Measurements from ENCODE around the gene SCYGR6. TPM values are rescaled to one million over a fixed set of nuclear protein-coding genes. Genes with fewer than 3 reads are reported as not detected.
"Not testable (repeated sequence)": the region's sequence is repeated elsewhere in the genome, so short reads cannot be mapped to it uniquely, and the experiment has no call there.

Gene SCYGR6
- total and polyA plus RNA-seq, 2 donors: not detected

DNA sequence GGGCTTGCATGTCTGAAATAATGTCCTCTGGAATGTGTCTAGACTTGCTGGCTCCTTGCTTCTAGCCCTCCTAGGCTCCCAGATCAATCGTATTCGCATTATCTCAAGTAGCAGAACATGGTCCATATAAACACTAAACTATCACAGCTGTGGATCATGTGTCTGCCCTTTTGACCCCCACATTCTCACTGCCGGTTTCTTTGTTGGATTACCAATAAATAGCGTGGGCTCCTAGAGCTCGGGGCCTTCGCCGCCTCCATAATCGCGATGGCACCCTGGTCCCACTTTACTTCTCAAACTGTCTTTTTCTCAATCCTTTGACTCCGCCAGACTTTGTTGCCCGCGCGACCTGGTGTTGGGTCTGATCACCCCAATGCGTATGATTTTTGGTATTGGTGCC, 14.8 kb upstream of the SCYGR6 start:
- no peaks in the 10 kb centered on the region for H3K36me3 ChIP-seq (ENCODE audit: insufficient read depth)
- WGBS: 52% methylated on average over 14 of the region's 14 CpGs
- H3K27ac ChIP-seq (ENCODE audit: low read depth): no peak overlapping the region
- no peaks in the 10 kb centered on the region for H3K4me1 ChIP-seq (ENCODE audit: insufficient read depth)
- DNase-seq (ENCODE audit: extremely low spot score): no peak
- H3K4me3 ChIP-seq (ENCODE audit: low read depth, low read length): no peak overlapping the region

- DNase-seq (ENCODE audit: extremely low spot score): no peak
- no peak within 1 kb of the TSS for H3K27ac ChIP-seq (ENCODE audit: low read depth)
- H3K4me3 ChIP-seq (ENCODE audit: low read depth, low read length): no peak within 1 kb of the TSS
- WGBS: 85% methylated on average over 5 of the region's 5 CpGs
- H3K4me1 ChIP-seq (ENCODE audit: insufficient read depth): no peaks in the 10 kb centered on the region
- no peaks in the 10 kb centered on the region for H3K36me3 ChIP-seq (ENCODE audit: insufficient read depth)
Observed at GRCh38 chr2:227728035-227728434, 3.5 kb upstream of the SCYGR6 start, which contains the start of gene SCYGR7. Gene SCYGR7 (plus strand): TSS chr2:227728335. CDS start chr2:227728335, 0 bp downstream.

GRCh38 chr2:227722821-227723220, 1.7 kb downstream of the SCYGR6 start:
- not testable (repeated sequence) for H3K4me1 ChIP-seq (ENCODE audit: insufficient read depth); H3K36me3 ChIP-seq (ENCODE audit: insufficient read depth); H3K27ac ChIP-seq (ENCODE audit: low read depth); DNase-seq (ENCODE audit: extremely low spot score); H3K4me3 ChIP-seq (ENCODE audit: low read depth, low read length)
- 73% methylated on average over 7 of the region's 7 CpGs for WGBS

DNA sequence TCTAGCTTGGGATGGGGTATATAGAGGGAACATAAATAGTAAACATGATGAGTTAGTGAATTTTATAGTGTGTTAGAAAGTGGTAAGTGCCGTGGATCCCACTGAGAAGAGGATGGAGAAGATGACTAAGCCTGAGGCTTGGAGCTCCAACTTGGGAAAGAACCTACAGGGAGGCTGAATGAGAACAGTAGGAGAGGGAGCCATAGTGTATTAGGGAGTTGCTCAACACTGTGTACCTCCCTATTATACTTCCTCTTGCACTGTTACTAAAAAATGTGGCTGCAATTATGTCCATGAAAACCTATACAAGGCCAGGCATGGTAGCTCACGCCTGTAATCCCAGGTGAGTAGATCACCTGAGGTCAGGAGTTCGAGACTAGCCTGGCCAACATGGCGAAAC, 3.9 kb downstream of the SCYGR6 start:
- DNase-seq (ENCODE audit: extremely low spot score): no peak
- WGBS: 90% methylated on average over 4 of the region's 4 CpGs

DNA sequence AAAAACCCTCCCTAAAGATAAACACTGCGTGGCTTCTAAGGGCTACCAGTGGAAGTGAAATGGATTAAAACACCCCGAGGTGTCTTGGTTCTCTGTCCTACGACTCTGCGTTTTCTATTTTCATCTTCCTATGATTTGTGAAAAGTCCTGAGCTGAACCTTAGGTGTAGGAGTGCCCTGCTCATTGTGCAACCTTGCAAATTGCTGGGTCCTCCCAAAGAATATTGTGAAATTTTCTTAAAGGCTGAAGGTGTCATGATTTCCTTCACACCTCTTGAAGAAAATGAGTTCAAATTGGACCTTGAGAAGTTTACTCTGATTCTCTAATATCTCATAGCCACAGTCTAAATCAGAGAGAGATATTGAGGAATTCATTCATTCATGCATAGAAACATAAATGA, 4.9 kb downstream of the SCYGR6 start:
- no peaks in the 10 kb centered on the region for H3K36me3 ChIP-seq (ENCODE audit: insufficient read depth)
- no peak overlapping the region for H3K4me3 ChIP-seq (ENCODE audit: low read depth, low read length)
- 90% methylated on average over 4 of the region's 4 CpGs for WGBS
- no peaks in the 10 kb centered on the region for H3K4me1 ChIP-seq (ENCODE audit: insufficient read depth)
- DNase-seq (ENCODE audit: extremely low spot score): no peak
- H3K27ac ChIP-seq (ENCODE audit: low read depth): no peak overlapping the region

More for the DNA sequence above, 3.9 kb downstream of the SCYGR6 start:
- Histone ChIP-seq H3K27ac (ENCODE audit: low read depth) (no peak overlapping the region), H3K36me3 (ENCODE audit: insufficient read depth) (no peaks in the 10 kb centered on the region), H3K4me1 (ENCODE audit: insufficient read depth) (no peaks in the 10 kb centered on the region), H3K4me3 (ENCODE audit: low read depth, low read length) (no peak overlapping the region)

- peak; percentile 58 for DNase-seq (ENCODE audit: extremely low spot score)
Observed at GRCh38 chr2:227717687-227718567, 6.6 kb downstream of the SCYGR6 start, which contains the start of gene SLC19A3. Gene SLC19A3 (minus strand): TSS chr2:227718028. CDS start chr2:227702318, 15,710 bp downstream.

GRCh38 chr2:227716501-227716900, 8.1 kb downstream of the SCYGR6 start:
- Histone ChIP-seq H3K27ac (ENCODE audit: low read depth) (no peak overlapping the region), H3K36me3 (ENCODE audit: insufficient read depth) (no peaks in the 10 kb centered on the region), H3K4me3 (ENCODE audit: low read depth, low read length) (no peak overlapping the region), H3K4me1 (ENCODE audit: insufficient read depth) (no peaks in the 10 kb centered on the region)
- no peak for DNase-seq (ENCODE audit: extremely low spot score)
- WGBS: 97% methylated on average over 2 of the region's 2 CpGs

More at GRCh38 chr2:227717687-227718567, 6.6 kb downstream of the SCYGR6 start, which contains the start of gene SLC19A3:
- WGBS: 2% methylated on average over 35 of the region's 35 CpGs
- Histone ChIP-seq H3K27ac (ENCODE audit: low read depth) (no peak within 1 kb of the TSS), H3K4me3 (ENCODE audit: low read depth, low read length) (peak within 1 kb of the TSS; percentile 34), H3K36me3 (ENCODE audit: insufficient read depth) (no peaks in the 10 kb centered on the region), H3K4me1 (ENCODE audit: insufficient read depth) (no peaks in the 10 kb centered on the region)

DNA sequence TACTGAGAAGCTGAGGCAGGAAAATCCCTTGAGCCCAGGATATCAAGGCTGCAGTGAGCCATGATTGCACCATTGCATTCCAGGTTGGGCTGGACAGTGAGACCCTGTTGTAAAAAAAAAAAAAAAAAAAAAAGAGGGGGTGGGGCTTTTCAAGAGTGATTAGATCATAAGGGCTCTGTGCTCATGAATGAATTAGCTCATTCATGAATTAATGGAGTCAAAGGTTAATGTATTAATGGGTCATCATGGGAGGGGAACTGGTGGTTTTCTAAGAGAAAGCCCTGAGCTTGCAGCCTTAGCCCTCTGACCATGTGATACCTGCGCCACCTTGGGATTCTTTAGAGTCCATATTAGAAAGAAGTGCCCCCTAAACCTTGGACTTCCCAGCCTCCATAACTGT, 11.3 kb downstream of the SCYGR6 start:
- no peak for DNase-seq (ENCODE audit: extremely low spot score)
- no peak overlapping the region for H3K27ac ChIP-seq (ENCODE audit: low read depth)
- no peaks in the 10 kb centered on the region for H3K4me1 ChIP-seq (ENCODE audit: insufficient read depth)
- H3K36me3 ChIP-seq (ENCODE audit: insufficient read depth): no peaks in the 10 kb centered on the region
- no peak overlapping the region for H3K4me3 ChIP-seq (ENCODE audit: low read depth, low read length)
- 98% methylated on average over 1 of the region's 1 CpG for WGBS

DNA sequence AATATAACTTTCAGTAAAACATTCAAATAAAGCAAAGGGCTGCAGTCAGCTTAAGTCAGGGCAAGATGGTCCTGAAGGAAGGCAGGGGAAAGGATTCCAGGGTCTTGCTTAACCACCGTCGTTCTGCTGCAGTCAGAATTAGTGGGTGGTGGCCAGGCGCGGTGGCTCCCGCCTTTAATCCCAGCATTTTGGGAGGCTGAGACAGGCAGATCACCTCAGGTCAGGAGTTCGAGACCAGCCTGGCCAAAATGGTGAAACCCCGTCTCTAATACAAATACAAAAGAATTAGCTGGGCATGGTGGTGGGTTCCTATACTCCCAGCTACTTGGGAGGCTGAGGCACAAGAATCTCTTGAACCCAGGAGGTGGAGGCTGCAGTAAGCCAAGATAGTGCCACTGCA, 13.6 kb downstream of the SCYGR6 start:
- 92% methylated on average over 7 of the region's 7 CpGs for WGBS
- Histone ChIP-seq H3K4me1 (ENCODE audit: insufficient read depth) (no peaks in the 10 kb centered on the region), H3K27ac (ENCODE audit: low read depth) (no peak overlapping the region), H3K4me3 (ENCODE audit: low read depth, low read length) (no peak overlapping the region), H3K36me3 (ENCODE audit: insufficient read depth) (no peaks in the 10 kb centered on the region)
- no peak for DNase-seq (ENCODE audit: extremely low spot score)

DNA sequence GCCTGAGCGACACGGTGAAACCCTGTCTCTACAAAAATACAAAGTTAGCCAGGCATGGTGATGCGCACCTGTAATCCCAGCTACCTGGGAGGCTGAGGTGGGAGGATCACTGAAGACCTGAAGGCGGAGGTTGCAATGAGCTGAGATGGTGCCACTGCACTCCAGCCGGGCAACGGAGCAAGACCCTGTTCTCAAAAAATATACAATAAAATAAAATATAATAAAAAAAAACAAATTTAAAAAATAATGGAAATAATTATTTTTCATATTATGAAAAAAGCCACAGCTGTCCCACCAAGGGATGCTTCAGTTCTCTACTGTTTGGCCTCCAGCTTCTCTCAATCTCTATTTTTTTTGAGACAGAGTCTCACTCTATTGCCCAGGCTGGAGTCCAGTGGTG, 17.2 kb downstream of the SCYGR6 start:
- Histone ChIP-seq H3K4me3 (ENCODE audit: low read depth, low read length) (no peak overlapping the region), H3K27ac (ENCODE audit: low read depth) (no peak overlapping the region), H3K36me3 (ENCODE audit: insufficient read depth) (peaks cover 2% of the 10 kb centered on the region), H3K4me1 (ENCODE audit: insufficient read depth) (no peaks in the 10 kb centered on the region)
- no peak for DNase-seq (ENCODE audit: extremely low spot score)
- WGBS: 88% methylated on average over 6 of the region's 6 CpGs

- no peak for DNase-seq (ENCODE audit: extremely low spot score)
- WGBS: 89% methylated on average over 4 of the region's 4 CpGs
- H3K36me3 ChIP-seq (ENCODE audit: insufficient read depth): peaks cover 2% of the 10 kb centered on the region
- no peak overlapping the region for H3K4me3 ChIP-seq (ENCODE audit: low read depth, low read length)
- H3K27ac ChIP-seq (ENCODE audit: low read depth): no peak overlapping the region
- H3K4me1 ChIP-seq (ENCODE audit: insufficient read depth): no peaks in the 10 kb centered on the region
Observed at GRCh38 chr2:227706859-227707258, 17.7 kb downstream of the SCYGR6 start.

GRCh38 chr2:227703961-227704360, 20.6 kb downstream of the SCYGR6 start:
- Histone ChIP-seq H3K4me1 (ENCODE audit: insufficient read depth) (no peaks in the 10 kb centered on the region), H3K36me3 (ENCODE audit: insufficient read depth) (peaks cover 2% of the 10 kb centered on the region), H3K4me3 (ENCODE audit: low read depth, low read length) (no peak overlapping the region), H3K27ac (ENCODE audit: low read depth) (no peak overlapping the region)
- 79% methylated on average over 3 of the region's 3 CpGs for WGBS
- DNase-seq (ENCODE audit: extremely low spot score): no peak

DNA sequence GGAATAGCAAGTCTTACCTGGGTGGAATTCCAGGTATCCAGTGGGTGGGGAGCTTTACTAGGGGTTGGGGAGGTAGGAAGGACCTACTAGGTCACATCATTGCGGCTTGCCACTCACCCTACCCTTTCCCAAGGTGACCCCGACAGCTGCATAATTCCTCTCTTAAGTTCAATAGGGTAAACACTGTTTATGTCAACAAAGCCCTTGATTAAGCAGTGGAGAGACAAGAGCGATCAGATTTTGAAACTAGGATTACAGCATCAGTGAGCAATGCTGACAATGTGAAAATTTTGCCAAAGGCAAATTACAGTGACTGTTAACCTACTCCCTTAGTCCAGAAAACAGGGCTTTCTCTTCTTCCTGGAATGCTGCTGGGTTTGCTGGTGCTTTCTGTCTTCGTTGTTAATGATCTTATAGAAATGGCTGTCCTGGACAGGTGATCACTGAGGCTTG, 21.3 kb downstream of the SCYGR6 start:
- H3K4me3 ChIP-seq (ENCODE audit: low read depth, low read length): no peak overlapping the region
- DNase-seq (ENCODE audit: extremely low spot score): no peak
- H3K27ac ChIP-seq (ENCODE audit: low read depth): no peak overlapping the region
- H3K4me1 ChIP-seq (ENCODE audit: insufficient read depth): no peaks in the 10 kb centered on the region
- 46% methylated on average over 4 of the region's 4 CpGs for WGBS
- peaks cover 2% of the 10 kb centered on the region for H3K36me3 ChIP-seq (ENCODE audit: insufficient read depth)

GRCh38 chr2:227701556-227701955, 23.0 kb downstream of the SCYGR6 start:
- H3K27ac ChIP-seq (ENCODE audit: low read depth): no peak overlapping the region
- DNase-seq (ENCODE audit: extremely low spot score): no peak
- peaks cover 2% of the 10 kb centered on the region for H3K36me3 ChIP-seq (ENCODE audit: insufficient read depth)
- H3K4me3 ChIP-seq (ENCODE audit: low read depth, low read length): no peak overlapping the region
- H3K4me1 ChIP-seq (ENCODE audit: insufficient read depth): no peaks in the 10 kb centered on the region
- 55% methylated on average over 3 of the region's 3 CpGs for WGBS

Data from urinary bladder (tissue), 4 donors.